Endothelial cell of umbilical vein (primary cell): ENCODE measurements around the gene DOCK1.

ENCODE experiments used
- EZH2 ChIP-seq: IDR thresholded peaks from 2 replicates; pipeline ENCODE4 v1.6.1; 2012; ENCODE audit warnings: borderline replicate concordance, low read depth, mild to moderate bottlenecking, moderate library complexity, low read length, inconsistent platforms; ENCODE audit not compliant: severe bottlenecking
- FOS ChIP-seq: IDR thresholded peaks from 2 replicates; pipeline ENCODE4 v1.6.1; 2011; ENCODE audit warnings: mild to moderate bottlenecking, low read length, moderate library complexity, borderline replicate concordance; ENCODE audit not compliant: insufficient read depth
- GATA2 ChIP-seq: IDR thresholded peaks from 2 replicates; pipeline ENCODE4 v1.7.0; 2011; ENCODE audit warnings: low read depth, mild to moderate bottlenecking, moderate library complexity, mixed read lengths, low read length; ENCODE audit not compliant: insufficient read length, insufficient read depth
- JUN ChIP-seq: IDR thresholded peaks from 2 replicates; pipeline ENCODE4 v1.6.1; 2011; ENCODE audit warnings: borderline replicate concordance, low read depth; ENCODE audit not compliant: insufficient read length, insufficient read depth
- MAX ChIP-seq: IDR thresholded peaks from 2 replicates; pipeline ENCODE4 v1.6.1; 2011; ENCODE audit not compliant: insufficient read depth, insufficient read length
- MYC ChIP-seq: IDR thresholded peaks from one replicate; pipeline ENCODE4 v1.6.1; 2011; ENCODE audit warnings: mild to moderate bottlenecking, low read depth, low read length
- POLR2A ChIP-seq: IDR thresholded peaks from 2 replicates; pipeline ENCODE4 v1.6.1; 2012; ENCODE audit warnings: low read depth, mild to moderate bottlenecking, control low read depth, low read length
- POLR2AphosphoS5 ChIP-seq: IDR thresholded peaks from 2 replicates; pipeline ENCODE4 v1.6.1; 2012; ENCODE audit warnings: low read depth, mild to moderate bottlenecking, control low read depth, low read length, moderate library complexity; ENCODE audit not compliant: insufficient read depth
- TF ChIP-seq, protein P1 (sequence below), 2 donors: IDR thresholded peaks; 1 replicate in 1 of 2; 2 replicates in 1 of 2; pipeline ENCODE4 v1.5.1; 2011; ENCODE audit warnings: low read length in 2 of 2, mild to moderate bottlenecking in 2 of 2, moderate library complexity in 2 of 2, control low read depth in 1 of 2, inconsistent platforms in 1 of 2, low read depth in 1 of 2; ENCODE audit not compliant: insufficient read depth in 1 of 2; ENCODE audit errors: extremely low read depth in 1 of 2

GRCh38 chr10:127386606-127387327, 481.5 kb downstream of the DOCK1 start:
- TF ChIP-seq, protein P1, sequence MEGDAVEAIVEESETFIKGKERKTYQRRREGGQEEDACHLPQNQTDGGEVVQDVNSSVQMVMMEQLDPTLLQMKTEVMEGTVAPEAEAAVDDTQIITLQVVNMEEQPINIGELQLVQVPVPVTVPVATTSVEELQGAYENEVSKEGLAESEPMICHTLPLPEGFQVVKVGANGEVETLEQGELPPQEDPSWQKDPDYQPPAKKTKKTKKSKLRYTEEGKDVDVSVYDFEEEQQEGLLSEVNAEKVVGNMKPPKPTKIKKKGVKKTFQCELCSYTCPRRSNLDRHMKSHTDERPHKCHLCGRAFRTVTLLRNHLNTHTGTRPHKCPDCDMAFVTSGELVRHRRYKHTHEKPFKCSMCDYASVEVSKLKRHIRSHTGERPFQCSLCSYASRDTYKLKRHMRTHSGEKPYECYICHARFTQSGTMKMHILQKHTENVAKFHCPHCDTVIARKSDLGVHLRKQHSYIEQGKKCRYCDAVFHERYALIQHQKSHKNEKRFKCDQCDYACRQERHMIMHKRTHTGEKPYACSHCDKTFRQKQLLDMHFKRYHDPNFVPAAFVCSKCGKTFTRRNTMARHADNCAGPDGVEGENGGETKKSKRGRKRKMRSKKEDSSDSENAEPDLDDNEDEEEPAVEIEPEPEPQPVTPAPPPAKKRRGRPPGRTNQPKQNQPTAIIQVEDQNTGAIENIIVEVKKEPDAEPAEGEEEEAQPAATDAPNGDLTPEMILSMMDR (IDR thresholded peaks at IDR 0.05; ENCODE audit: extremely low read depth in 1 of 2, insufficient read depth in 1 of 2, low read depth in 1 of 2, low read length in 2 of 2): no peak
- TF ChIP-seq EZH2 (no peak), JUN (no peak), POLR2A (no peak), GATA2 (no peak), MAX (no peak), POLR2AphosphoS5 (no peak), FOS (no peak), MYC (no peak)
